Stimulated activated CD4-positive, alpha-beta T cell treated with anti-CD3 and anti-CD28 coated beads, Interleukin-15, amount 100 ng/mL, for 48 hours (primary cell): ENCODE measurements around the gene DNAH1.

ENCODE experiments used
- DNase-seq, 2 donors: peaks; one replicate each; pipeline ENCODE4 v3.0.0-alpha.2; 2020; ENCODE audit warnings: low read depth in 2 of 2

Gene DNAH1

GRCh38 chr3:52402706-52403270 lies 86.7 kb downstream of the DNAH1 start:
- DNase-seq: no peak

- no peak for DNase-seq
These were observed 87.2 kb downstream of the DNAH1 start for GRCh38 chr3:52403271-52403841.

GRCh38 chr3:52403955-52404354 lies 87.8 kb downstream of the DNAH1 start:
- DNase-seq: no peak

GRCh38 chr3:52404391-52404790 lies 88.3 kb downstream of the DNAH1 start:
- no peak for DNase-seq

- DNase-seq: no peak
These were observed 88.9 kb downstream of the DNAH1 start for GRCh38 chr3:52405066-52405465.

- no peak for DNase-seq
These were observed 89.5 kb downstream of the DNAH1 start for GRCh38 chr3:52405601-52406110.

GRCh38 chr3:52406231-52406661 lies 90.1 kb downstream of the DNAH1 start:
- DNase-seq: no peak

GRCh38 chr3:52406791-52407510 lies 90.8 kb downstream of the DNAH1 start:
- no peak for DNase-seq

GRCh38 chr3:52407779-52408178 lies 91.7 kb downstream of the DNAH1 start:
- no peak for DNase-seq

- no peak for DNase-seq
These were observed 92.3 kb downstream of the DNAH1 start for GRCh38 chr3:52408466-52408865.

- DNase-seq: no peak
These were observed 99.7 kb downstream of the DNAH1 start for GRCh38 chr3:52415800-52416199.

- DNase-seq: no peak
These were observed 104.3 kb downstream of the DNAH1 start for GRCh38 chr3:52420388-52420787.

- DNase-seq: no peak
These were observed 106.5 kb downstream of the DNAH1 start for GRCh38 chr3:52422669-52423068.

GRCh38 chr3:52423173-52423572 lies 107.1 kb downstream of the DNAH1 start:
- DNase-seq: no peak

- DNase-seq: no peak
These were observed 112.3 kb downstream of the DNAH1 start for GRCh38 chr3:52428151-52429005.

- DNase-seq: no peak
These were observed 112.9 kb downstream of the DNAH1 start for GRCh38 chr3:52429031-52429430.

GRCh38 chr3:52429779-52430415 lies 113.8 kb downstream of the DNAH1 start:
- DNase-seq: no peak

GRCh38 chr3:52430416-52430810 lies 114.3 kb downstream of the DNAH1 start:
- no peak for DNase-seq

GRCh38 chr3:52431459-52432223 lies 115.5 kb downstream of the DNAH1 start:
- DNase-seq: no peak

- DNase-seq: no peak
These were observed 116.1 kb downstream of the DNAH1 start for GRCh38 chr3:52432225-52432624.

- no peak for DNase-seq
These were observed 116.6 kb downstream of the DNAH1 start for GRCh38 chr3:52432691-52433141.
